HEK293 (cell line): ENCODE data around the gene OSBPL10.
A peak's percentile ranks its signal among the peaks of the same experiment; 100 is the strongest.

Experiments used
- CTCF ChIA-PET: fragments of 350-600 bp; formaldehyde crosslinking; extraction: SDS; loops from one replicate; lab custom pipeline; 2021; ENCODE audit warnings: antibody characterized with exemption; lab: Yijun Ruan, JAX
- POLR2A ChIA-PET: fragments of 300-600 bp; formaldehyde crosslinking; extraction: SDS; loops from one replicate; lab custom pipeline; 2020; ENCODE audit warnings: antibody characterized with exemption, inconsistent platforms; lab: Yijun Ruan, JAX
- H3K27ac ChIP-seq: fragments of 200-500 bp; sonication (Bioruptor generic); 2 replicates; pipeline ENCODE4 v1.5.1; 2014; ENCODE audit warnings: low read depth, low read length, control low read depth, inconsistent platforms; ENCODE audit errors: extremely low read depth
- H3K36me3 ChIP-seq, 2 experiments: fragments of 200-500 bp in 1 of 2; sonication (Bioruptor generic) in 1 of 2; 1 replicate in 1 of 2; 2 replicates in 1 of 2; pipeline ENCODE4 v1.5.1; 2014 to 2017; ENCODE audit warnings: inconsistent platforms in 2 of 2, low read length in 2 of 2; ENCODE audit not compliant: control insufficient read depth in 2 of 2, insufficient read depth in 1 of 2
- H3K4me1 ChIP-seq: fragments of 200-500 bp; sonication (Bioruptor generic); 2 replicates; pipeline ENCODE4 v1.5.1; 2014; ENCODE audit warnings: mild to moderate bottlenecking, low read length, inconsistent platforms; ENCODE audit not compliant: control insufficient read depth, insufficient read depth
- H3K4me3 ChIP-seq: 2 replicates; pipeline ENCODE4 v1.5.1; 2011; ENCODE audit warnings: low read depth, mild to moderate bottlenecking, control low read depth, low read length, moderate library complexity
- H3K9me3 ChIP-seq: fragments of 200-500 bp; sonication (Bioruptor generic); 2 replicates; pipeline ENCODE4 v1.5.1; 2014; ENCODE audit warnings: low read depth, low read length, inconsistent platforms; ENCODE audit not compliant: control insufficient read depth, insufficient read depth
- GLIS2 ChIP-seq: fragments of 450-650 bp; formaldehyde crosslinking; IDR thresholded peaks from 2 replicates; pipeline ENCODE4 v1.5.1; 2016; ENCODE audit warnings: missing biosample characterization, missing genetic modification characterization
- IKZF3 ChIP-seq: fragments of 450-650 bp; IDR thresholded peaks from 2 replicates; pipeline ENCODE4 v1.5.0; 2018; ENCODE audit warnings: missing biosample characterization, mild to moderate bottlenecking, missing genetic modification characterization, moderate library complexity
- KLF7 ChIP-seq: fragments of 450-650 bp; formaldehyde crosslinking; IDR thresholded peaks from 2 replicates; pipeline ENCODE4 v1.5.1; 2016; ENCODE audit warnings: missing biosample characterization, missing genetic modification characterization, borderline replicate concordance
- OSR2 ChIP-seq: fragments of 450-650 bp; formaldehyde crosslinking; IDR thresholded peaks from 2 replicates; pipeline ENCODE4 v1.5.1; 2016; ENCODE audit warnings: missing biosample characterization, missing genetic modification characterization
- PRDM4 ChIP-seq: fragments of 450-650 bp; formaldehyde crosslinking; IDR thresholded peaks from 2 replicates; pipeline ENCODE4 v1.5.1; 2017; ENCODE audit warnings: missing biosample characterization, missing genetic modification characterization
- SCRT1 ChIP-seq: fragments of 450-650 bp; formaldehyde crosslinking; IDR thresholded peaks from 2 replicates; pipeline ENCODE4 v1.5.1; 2016; ENCODE audit warnings: missing biosample characterization, missing genetic modification characterization, borderline replicate concordance
- SCRT2 ChIP-seq: fragments of 450-650 bp; formaldehyde crosslinking; IDR thresholded peaks from 2 replicates; pipeline ENCODE4 v1.5.1; 2016; ENCODE audit warnings: missing biosample characterization, missing genetic modification characterization
- SP2 ChIP-seq: fragments of 450-650 bp; formaldehyde crosslinking; IDR thresholded peaks from 2 replicates; pipeline ENCODE4 v1.5.1; 2016; ENCODE audit warnings: missing biosample characterization, missing genetic modification characterization
- YY1 ChIP-seq: fragments of 450-650 bp; formaldehyde crosslinking; IDR thresholded peaks from 2 replicates; pipeline ENCODE4 v1.5.1; 2018; ENCODE audit warnings: missing biosample characterization, missing genetic modification characterization
- ZBTB26 ChIP-seq: fragments of 450-650 bp; formaldehyde crosslinking; optimal IDR thresholded peaks from 2 replicates; pipeline ENCODE3; 2016; ENCODE audit warnings: missing biosample characterization, mild to moderate bottlenecking, missing genetic modification characterization
- ZBTB48 ChIP-seq: fragments of 450-650 bp; formaldehyde crosslinking; IDR thresholded peaks from 2 replicates; pipeline ENCODE4 v1.5.1; 2016; ENCODE audit warnings: missing biosample characterization, missing genetic modification characterization
- ZFP69B ChIP-seq: fragments of 450-650 bp; formaldehyde crosslinking; IDR thresholded peaks from 2 replicates; pipeline ENCODE4 v1.5.1; 2016; ENCODE audit warnings: missing biosample characterization, missing genetic modification characterization
- ZNF121 ChIP-seq: fragments of 450-650 bp; formaldehyde crosslinking; IDR thresholded peaks from 2 replicates; pipeline ENCODE4 v1.5.1; 2016; ENCODE audit warnings: missing biosample characterization, missing genetic modification characterization
- ZNF132 ChIP-seq: fragments of 450-650 bp; formaldehyde crosslinking; IDR thresholded peaks from 2 replicates; pipeline ENCODE4 v1.5.1; 2017; ENCODE audit warnings: missing biosample characterization, missing genetic modification characterization, borderline replicate concordance
- ZNF175 ChIP-seq: fragments of 450-650 bp; formaldehyde crosslinking; IDR thresholded peaks from 2 replicates; pipeline ENCODE4 v1.5.1; 2016; ENCODE audit warnings: missing biosample characterization, missing genetic modification characterization
- ZNF292 ChIP-seq: fragments of 450-650 bp; formaldehyde crosslinking; IDR thresholded peaks from 2 replicates; pipeline ENCODE4 v1.5.1; 2016; ENCODE audit warnings: low read depth, missing biosample characterization, missing genetic modification characterization, borderline replicate concordance
- ZNF302 ChIP-seq: fragments of 450-650 bp; formaldehyde crosslinking; IDR thresholded peaks from 2 replicates; pipeline ENCODE4 v1.5.1; 2016; ENCODE audit warnings: missing biosample characterization, missing genetic modification characterization, low read depth
- ZNF416 ChIP-seq: fragments of 450-650 bp; formaldehyde crosslinking; IDR thresholded peaks from 2 replicates; pipeline ENCODE4 v1.5.1; 2016; ENCODE audit warnings: missing biosample characterization, missing genetic modification characterization
- ZNF48 ChIP-seq: fragments of 450-650 bp; formaldehyde crosslinking; IDR thresholded peaks from 2 replicates; pipeline ENCODE4 v1.5.1; 2016; ENCODE audit warnings: missing biosample characterization, missing genetic modification characterization
- ZNF514 ChIP-seq: fragments of 450-650 bp; formaldehyde crosslinking; IDR thresholded peaks from 2 replicates; pipeline ENCODE4 v1.5.1; 2016; ENCODE audit warnings: missing biosample characterization, missing genetic modification characterization
- ZNF560 ChIP-seq: fragments of 450-650 bp; formaldehyde crosslinking; IDR thresholded peaks from 2 replicates; pipeline ENCODE4 v1.5.1; 2017; ENCODE audit warnings: missing biosample characterization, missing genetic modification characterization, borderline replicate concordance
- ZNF639 ChIP-seq: fragments of 450-650 bp; formaldehyde crosslinking; IDR thresholded peaks from 2 replicates; pipeline ENCODE4 v1.5.1; 2016; ENCODE audit warnings: missing biosample characterization, missing genetic modification characterization
- ZNF707 ChIP-seq: fragments of 450-650 bp; formaldehyde crosslinking; IDR thresholded peaks from 2 replicates; pipeline ENCODE4 v1.5.1; 2016; ENCODE audit warnings: missing biosample characterization, missing genetic modification characterization

OSBPL10 gene

GRCh38 chr3:31884251-31884650 lies 96.8 kb downstream of the OSBPL10 start:
- Histone ChIP-seq H3K9me3 (no peaks in the 10 kb centered on the region), H3K4me3 (no peak overlapping the region), H3K36me3 (no peaks in the 10 kb centered on the region), H3K4me1 (no peaks in the 10 kb centered on the region), H3K27ac (no peak overlapping the region)
- TF ChIP-seq ZNF416 (tag by site-specific recombination), result no peak
- TF ChIP-seq SCRT1 (tag by site-specific recombination), result peak; percentile 57; the same call in 1 of the 2 replicates
- TF ChIP-seq SCRT2 (tag by site-specific recombination), result peak; percentile 71
- ChIA-PET CTCF (no interaction called here), POLR2A (no interaction called here)

DNA sequence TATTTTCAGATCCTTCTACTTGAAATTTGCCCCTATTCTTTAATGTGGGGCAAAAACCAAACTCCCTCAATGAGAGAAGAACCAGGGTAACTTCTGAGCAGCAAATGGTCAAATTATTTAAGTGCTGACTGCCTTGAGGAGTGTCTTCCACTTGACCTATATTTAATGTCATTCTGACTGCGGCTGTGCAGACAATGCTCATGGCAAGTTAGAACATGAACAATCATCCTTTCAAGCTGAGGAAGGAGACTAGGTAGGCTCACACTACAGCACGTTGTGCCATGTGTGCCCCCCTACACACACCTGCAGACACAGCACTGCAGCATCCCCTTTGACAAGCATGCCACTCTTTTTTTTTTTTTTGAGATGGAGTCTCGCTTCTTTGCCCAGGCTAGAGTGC lies 98.2 kb downstream of the OSBPL10 start:
- POLR2A ChIA-PET, result no interaction called here
- no peak overlapping the region for H3K4me3 ChIP-seq
- no peak for TF ChIP-seq ZNF48 (tag by site-specific recombination)
- TF ChIP-seq ZNF132 (tag by site-specific recombination), result no peak
- TF ChIP-seq ZNF639 (tag by site-specific recombination), result no peak
- no peak for TF ChIP-seq GLIS2 (tag by site-specific recombination)
- no peak for TF ChIP-seq ZNF560 (tag by site-specific recombination)
- TF ChIP-seq ZNF175 (tag by site-specific recombination), result no peak
- TF ChIP-seq KLF7 (tag by site-specific recombination), result no peak
- TF ChIP-seq ZFP69B (tag by site-specific recombination), result no peak
- no peak for TF ChIP-seq OSR2 (tag by site-specific recombination)
- no peak for TF ChIP-seq ZNF121 (tag by site-specific recombination)
- no peak for TF ChIP-seq ZNF707 (tag by site-specific recombination)
- TF ChIP-seq ZBTB48, result no peak
- TF ChIP-seq ZNF292 (tag by site-specific recombination), result no peak
- TF ChIP-seq ZNF514, result no peak
- TF ChIP-seq SP2 (tag by site-specific recombination), result no peak
- TF ChIP-seq ZNF302 (tag by site-specific recombination), result no peak
- no peak for TF ChIP-seq IKZF3
- TF ChIP-seq ZBTB26, result no peak
- TF ChIP-seq PRDM4 (tag by site-specific recombination), result no peak
- TF ChIP-seq YY1 (tag by site-specific recombination), result no peak
- H3K4me1 ChIP-seq, result no peaks in the 10 kb centered on the region
- CTCF ChIA-PET, result no interaction called here
- no peaks in the 10 kb centered on the region for H3K36me3 ChIP-seq
- no peak overlapping the region for H3K27ac ChIP-seq
- H3K9me3 ChIP-seq, result no peaks in the 10 kb centered on the region
